GM12878 (cell line): ENCODE results near the gene N4BP2. TPM values are rescaled to one million over a fixed set of nuclear protein-coding genes. Genes with fewer than 3 reads are reported as not detected.

Source experiments
- ATAC-seq: fragments of 200-7000 bp; cut with Tn5 transposase; 3 replicates; pipeline ENCODE4 v1.9.1; 2020; ENCODE audit warnings: mild to moderate bottlenecking, moderate library complexity
- BruUV-seq: library from RNA; stranded (reverse); fragments of 400-500 nt; replicated peaks from 2 replicates; lab custom pipeline; 2021; lab: Mats Ljungman, UMichigan
- CTCF ChIA-PET: fragments of 300-600 bp; sonication (Branson Sonifier 250); formaldehyde crosslinking; extraction: SDS; loops from one replicate; lab custom pipeline; 2021; ENCODE audit warnings: inconsistent platforms; lab: Yijun Ruan, JAX
- POLR2A ChIA-PET: fragments of 350-600 bp; formaldehyde crosslinking; extraction: SDS; loops from one replicate; lab custom pipeline; 2021; ENCODE audit warnings: inconsistent platforms; lab: Charles Lee
- RAD21 ChIA-PET: fragments of 300-600 bp; sonication (Branson Sonifier 250); formaldehyde crosslinking; loops from one replicate; lab custom pipeline; 2023; ENCODE audit warnings: antibody characterized with exemption; ENCODE audit not compliant: unreplicated experiment; lab: Charles Lee
- SMC1A ChIA-PET: fragments of 300-600 bp; sonication (Branson Sonifier 250); formaldehyde crosslinking; loops from one replicate; lab custom pipeline; 2023; ENCODE audit not compliant: unreplicated experiment, uncharacterized antibody; lab: Charles Lee
- DNase-seq: peaks from one replicate; pipeline ENCODE4 v3.0.0-alpha.2; 2011; ENCODE audit warnings: low read depth, low spot score
- FAIRE-seq: peaks from 3 replicates; lab custom pipeline; 2011; peaks lifted over from hg19 to GRCh38; lab: Jason Lieb, UNC
- H2AFZ ChIP-seq: 2 replicates; pipeline ENCODE4 v1.6.0; 2011; ENCODE audit warnings: low read depth, low read length, control low read depth; ENCODE audit not compliant: control insufficient read depth
- H3K27ac ChIP-seq: 2 replicates; pipeline ENCODE4 v1.5.1; 2011; ENCODE audit warnings: control low read depth; ENCODE audit not compliant: control insufficient read depth, insufficient read depth
- H3K27me3 ChIP-seq, 2 experiments: replicated peaks in 1 of 2; 2 replicates each; pipeline versions ENCODE4 v1.6.0 to v1.6.1; 2011; ENCODE audit warnings: low read length in 1 of 2; ENCODE audit not compliant: control insufficient read depth in 2 of 2, insufficient read depth in 2 of 2
- H3K36me3 ChIP-seq, 2 experiments: 2 replicates each; pipeline ENCODE4 v1.5.1; 2011; ENCODE audit warnings: low read length in 1 of 2; ENCODE audit not compliant: control insufficient read depth in 2 of 2, insufficient read depth in 2 of 2
- H3K4me1 ChIP-seq: 2 replicates; pipeline ENCODE4 v1.6.1; 2011; ENCODE audit warnings: mild to moderate bottlenecking, low read length, moderate library complexity, mixed read lengths; ENCODE audit not compliant: control insufficient read depth, insufficient read depth
- H3K4me2 ChIP-seq: 2 replicates; pipeline ENCODE4 v1.6.0; 2011; ENCODE audit warnings: control low read depth; ENCODE audit not compliant: control insufficient read depth, insufficient read depth
- H3K4me3 ChIP-seq: fragments of 200-600 bp; sonication (generic); 2 replicates; pipeline ENCODE4 v1.5.1; 2016
- H3K79me2 ChIP-seq: 2 replicates; pipeline ENCODE4 v1.6.0; 2011; ENCODE audit warnings: low read length; ENCODE audit not compliant: control insufficient read depth, insufficient read depth
- H3K9ac ChIP-seq: 2 replicates; pipeline ENCODE4 v1.8.0; 2011; ENCODE audit warnings: low read length, control low read depth, mixed read lengths; ENCODE audit not compliant: control insufficient read depth, insufficient read depth
- H3K9me3 ChIP-seq: replicated peaks from 3 replicates; pipeline ENCODE4 v1.5.1; 2011; ENCODE audit warnings: mild to moderate bottlenecking, low read length; ENCODE audit not compliant: control insufficient read depth, insufficient read depth
- H4K20me1 ChIP-seq: 2 replicates; pipeline ENCODE4 v1.6.0; 2011; ENCODE audit not compliant: control insufficient read depth, insufficient read depth
- BHLHE40 ChIP-seq, 2 experiments: fragments of 450-650 bp in 1 of 2; IDR thresholded peaks; 2 replicates each; pipeline ENCODE4 v1.6.1; 2011 to 2017; ENCODE audit warnings: low read depth in 2 of 2, borderline replicate concordance in 1 of 2, improper control_type of control experiment in 1 of 2, low read length in 1 of 2, mild to moderate bottlenecking in 1 of 2
- CREB1 ChIP-seq: IDR thresholded peaks from 2 replicates; pipeline ENCODE4 v1.6.1; 2012; ENCODE audit warnings: low read depth, mild to moderate bottlenecking, inconsistent platforms
- GATAD2B ChIP-seq: fragments of 450-650 bp; conservative IDR thresholded peaks from 2 replicates; pipeline ENCODE4 v1.6.1; 2017; ENCODE audit warnings: low read depth, mild to moderate bottlenecking, moderate library complexity
- HDAC6 ChIP-seq: fragments of 200-600 bp; sonication (generic); IDR thresholded peaks from one replicate; pipeline ENCODE4 v1.8.0; 2017; ENCODE audit warnings: antibody characterized with exemption; ENCODE audit not compliant: unreplicated experiment
- NRF1 ChIP-seq: conservative IDR thresholded peaks from 2 replicates; pipeline ENCODE4 v1.6.1; 2011; ENCODE audit warnings: mild to moderate bottlenecking, low read depth, low read length, improper control_type of control experiment
- POLR2AphosphoS2 ChIP-seq: IDR thresholded peaks from 2 replicates; pipeline ENCODE4 v1.6.1; 2011; ENCODE audit warnings: low read depth, mild to moderate bottlenecking, low read length, improper control_type of control experiment, moderate library complexity
- POLR2AphosphoS5 ChIP-seq: IDR thresholded peaks from 2 replicates; pipeline ENCODE4 v1.6.1; 2011; ENCODE audit warnings: mild to moderate bottlenecking, low read length, inconsistent platforms
- SIX5 ChIP-seq: IDR thresholded peaks from 2 replicates; pipeline ENCODE4 v1.6.1; 2011; ENCODE audit warnings: mild to moderate bottlenecking, low read depth, low read length, moderate library complexity; ENCODE audit not compliant: severe bottlenecking
- STAT3 ChIP-seq: IDR thresholded peaks from 2 replicates; pipeline ENCODE4 v1.6.1; 2011; ENCODE audit warnings: low read depth, low read length, improper control_type of control experiment
- ZNF207 ChIP-seq: fragments of 450-650 bp; IDR thresholded peaks from 2 replicates; pipeline ENCODE4 v1.6.1; 2014; ENCODE audit warnings: antibody characterized with exemption, mild to moderate bottlenecking, borderline replicate concordance
- ZNF384 ChIP-seq: IDR thresholded peaks from 2 replicates; pipeline ENCODE4 v1.6.1; 2012; ENCODE audit warnings: low read depth, mild to moderate bottlenecking, low read length, improper control_type of control experiment, borderline replicate concordance
- WGBS: methylation state at CpG from one replicate; pipeline ENCODE4 v1.1.6; 2016; ENCODE audit warnings: low lambda C conversion rate; ENCODE audit not compliant: insufficient replicate concordance, insufficient coverage; ENCODE audit errors: missing lambda C conversion rate; 5-methylcytosine and 5-hydroxymethylcytosine counted together
- in situ Hi-C: fragments of 300-500 bp; cut with MboI; formaldehyde crosslinking; loops from 9 replicates; pipeline ENCODE4 v1.14.3; 2018; ENCODE audit warnings: mixed read lengths
- intact Hi-C: fragments of 100-400 bp; cut with micrococcal nuclease; formaldehyde crosslinking; loops from one replicate; pipeline ENCODE4 v1.14.2; 2022; ENCODE audit not compliant: unreplicated experiment
- polyA plus RNA-seq, 11 experiments: library from polyadenylated mRNA; depleted of rRNA in 4 of 11; unstranded in 6 of 11; stranded (reverse) in 5 of 11; fragments of >200 nt; fragmentation: Nextera tagmentation in 4 of 11; fragmentation: Illumina TruSeq in 1 of 11; extraction: Ambion mirVana in 4 of 11; extraction: Trizol in 1 of 11; gene quantifications; 1 replicate in 1 of 11; 2 replicates in 10 of 11; pipeline versions ENCODE4 v1.2.1 to v1.2.3, GENCODE V29; 2011 to 2016; ENCODE audit warnings: inconsistent platforms in 2 of 11, missing spikeins in 2 of 11, low read depth in 1 of 11
- total RNA-seq, 4 experiments: library from RNA; depleted of rRNA in 3 of 4; stranded (reverse); fragments of >200 nt in 3 of 4; fragmentation: Illumina TruSeq in 1 of 4; extraction: Trizol in 1 of 4; gene quantifications; 2 replicates each; pipeline versions ENCODE4 v1.2.1 to v1.2.3, GENCODE V29; 2013 to 2021
- TF ChIP-seq, protein P1 (sequence below): fragments of 450-650 bp; IDR thresholded peaks from 2 replicates; pipeline ENCODE4 v1.6.1; 2017; ENCODE audit warnings: low read depth, mild to moderate bottlenecking, moderate library complexity

Gene N4BP2
- total and polyA plus RNA-seq, 10 of the 15 experiments (the other 5 are each of a cell fraction or from before 2014, with no cell fraction given): 2.3 to 18.7 (median 10.0) TPM

DNA sequence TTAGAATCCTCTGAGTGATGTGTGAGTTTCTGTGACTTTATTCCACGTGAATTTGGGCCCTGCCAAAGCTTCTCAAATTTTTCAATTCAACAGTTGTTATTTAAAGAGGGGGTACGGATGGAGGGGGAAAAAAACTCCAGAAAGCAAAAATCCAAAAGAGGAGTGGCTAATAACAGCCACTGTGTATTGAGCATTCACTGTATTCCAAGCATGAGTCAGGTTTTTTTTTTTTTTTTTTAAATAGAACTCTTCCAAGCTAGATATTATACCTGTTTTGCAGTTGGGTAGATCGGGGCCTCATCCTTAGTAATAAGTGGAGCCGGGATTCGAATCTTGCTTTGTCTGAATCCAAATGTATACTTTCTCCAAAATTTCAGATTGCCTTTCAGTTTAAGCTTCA lies 133.8 kb downstream of the N4BP2 start:
- H4K20me1 ChIP-seq: no peaks in the 10 kb centered on the region
- peak overlapping the region; percentile 88 for H3K4me3 ChIP-seq
- SMC1A ChIA-PET: interaction anchor here (1.0 to 20.3 kb wide), 11 partner anchors 7 to 133 kb away, joined by 3 to 374 read pairs (median 5); partner anchors contain the start of gene RHOH
- intact Hi-C loops: loop anchor here (5.0 to 10.0 kb wide), 4 partner anchors 482 to 1146 kb away; no protein-coding TSS in a partner anchor
- POLR2A ChIA-PET: interaction anchor here (0.5 to 12.0 kb wide), 9 partner anchors 9 to 121 kb away, joined by 3 to 214 read pairs (median 4); no protein-coding TSS in a partner anchor
- CTCF ChIA-PET: interaction anchor here (1.1 to 11.5 kb wide), 4 partner anchors 10 to 116 kb away, joined by 4 to 121 read pairs (median 8); no protein-coding TSS in a partner anchor
- WGBS: 0% methylated on average over 5 of the region's 5 CpGs
- RAD21 ChIA-PET: interaction anchor here (1.0 to 18.0 kb wide), 10 partner anchors 6 to 269 kb away, joined by 3 to 356 read pairs (median 17); partner anchors contain the start of gene RHOH
- no peak for TF ChIP-seq CREB1
- no peak for TF ChIP-seq SIX5
- peak; percentile 33; the same call in 1 of the 2 replicates for TF ChIP-seq POLR2AphosphoS2
- TF ChIP-seq, protein P1, sequence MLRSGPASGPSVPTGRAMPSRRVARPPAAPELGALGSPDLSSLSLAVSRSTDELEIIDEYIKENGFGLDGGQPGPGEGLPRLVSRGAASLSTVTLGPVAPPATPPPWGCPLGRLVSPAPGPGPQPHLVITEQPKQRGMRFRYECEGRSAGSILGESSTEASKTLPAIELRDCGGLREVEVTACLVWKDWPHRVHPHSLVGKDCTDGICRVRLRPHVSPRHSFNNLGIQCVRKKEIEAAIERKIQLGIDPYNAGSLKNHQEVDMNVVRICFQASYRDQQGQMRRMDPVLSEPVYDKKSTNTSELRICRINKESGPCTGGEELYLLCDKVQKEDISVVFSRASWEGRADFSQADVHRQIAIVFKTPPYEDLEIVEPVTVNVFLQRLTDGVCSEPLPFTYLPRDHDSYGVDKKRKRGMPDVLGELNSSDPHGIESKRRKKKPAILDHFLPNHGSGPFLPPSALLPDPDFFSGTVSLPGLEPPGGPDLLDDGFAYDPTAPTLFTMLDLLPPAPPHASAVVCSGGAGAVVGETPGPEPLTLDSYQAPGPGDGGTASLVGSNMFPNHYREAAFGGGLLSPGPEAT: no peak
- TF ChIP-seq ZNF207: no peak
- TF ChIP-seq GATAD2B: no peak
- 0 out of 2 replicates have a peak, but pooled peaks have one; percentile 37 for TF ChIP-seq ZNF384
- TF ChIP-seq STAT3: 0 out of 2 replicates have a peak, but pooled peaks have one; percentile 3
- no peak for TF ChIP-seq BHLHE40 (IDR thresholded peaks at IDR 0.05; ENCODE audit: borderline replicate concordance in 1 of 2, low read depth in 2 of 2, low read length in 1 of 2)
- TF ChIP-seq POLR2AphosphoS5: no peak
- TF ChIP-seq NRF1: no peak
- no peak for TF ChIP-seq HDAC6
- H3K4me2 ChIP-seq: peak overlapping the region; percentile 81
- H3K36me3 ChIP-seq: no peaks in the 10 kb centered on the region
- no peaks in the 10 kb centered on the region for H3K27me3 ChIP-seq
- H3K4me1 ChIP-seq: peaks cover 27% of the 10 kb centered on the region
- ATAC-seq (no peak), DNase-seq (no peak), FAIRE-seq (no peak)
- in situ Hi-C loops: loop anchor here (25.0 kb wide), 1 partner anchor 1378 kb away; the partner anchor contains the start of gene TLR1
- no TSS peak for BruUV-seq
- peaks cover 83% of the 10 kb centered on the region for H3K79me2 ChIP-seq
- H3K27ac ChIP-seq: peak overlapping the region; percentile 92
- H3K9me3 ChIP-seq: no peaks in the 10 kb centered on the region
- H3K9ac ChIP-seq: peak overlapping the region; percentile 99
- H2AFZ ChIP-seq: peak overlapping the region; percentile 47
